ENCODE measurements around the gene IQSEC1. TPM values are rescaled to one million over a fixed set of nuclear protein-coding genes. Genes with fewer than 3 reads are reported as not detected.
A peak's percentile ranks its signal among the peaks of the same experiment; 100 is the strongest.

The IQSEC1 gene
- total RNA-seq, 1 donor from 2014 or later, result 32.6 TPM

- no peak for DNase-seq (ENCODE audit: low read depth in 2 of 2)
These were observed 86.7 kb downstream of the IQSEC1 start for GRCh38 chr3:12986521-12986920.

GRCh38 chr3:12986031-12986430, 87.2 kb downstream of the IQSEC1 start:
- no peak for DNase-seq (ENCODE audit: low read depth in 2 of 2)

- no peak for DNase-seq (ENCODE audit: low read depth in 2 of 2)
These were observed 88.1 kb downstream of the IQSEC1 start for GRCh38 chr3:12985148-12985547.

- DNase-seq (ENCODE audit: low read depth in 2 of 2), result peak; percentile 58 to 76
These were observed 89.0 kb downstream of the IQSEC1 start for GRCh38 chr3:12984023-12984823.

GRCh38 chr3:12983319-12983718, 89.9 kb downstream of the IQSEC1 start:
- no peak for DNase-seq (ENCODE audit: low read depth in 2 of 2)

DNA sequence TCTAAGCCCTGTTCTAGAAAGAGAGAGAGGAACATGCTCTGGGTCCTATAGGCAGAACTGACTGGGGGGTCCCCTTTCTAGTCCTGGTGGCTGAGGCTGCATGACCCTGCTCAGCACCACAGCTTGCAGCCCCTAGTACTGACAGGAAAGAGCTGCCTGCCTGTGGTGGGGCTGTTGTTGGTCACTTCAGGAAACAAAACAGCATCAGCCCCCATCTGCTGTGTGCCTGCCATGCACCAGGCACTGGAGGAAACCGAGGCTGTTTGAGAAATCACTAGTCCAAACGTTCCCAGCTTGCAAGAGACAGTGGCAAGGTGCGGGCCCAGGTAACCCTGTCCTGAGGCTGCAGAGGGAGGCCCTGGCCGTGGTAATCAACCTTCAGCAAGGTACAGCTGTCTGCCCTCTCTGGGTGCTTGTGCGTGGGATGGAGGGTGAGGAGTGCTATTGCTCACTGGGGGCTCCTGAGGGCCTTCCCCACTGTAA, 90.6 kb downstream of the IQSEC1 start:
- DNase-seq (ENCODE audit: low read depth in 2 of 2), result no peak

DNA sequence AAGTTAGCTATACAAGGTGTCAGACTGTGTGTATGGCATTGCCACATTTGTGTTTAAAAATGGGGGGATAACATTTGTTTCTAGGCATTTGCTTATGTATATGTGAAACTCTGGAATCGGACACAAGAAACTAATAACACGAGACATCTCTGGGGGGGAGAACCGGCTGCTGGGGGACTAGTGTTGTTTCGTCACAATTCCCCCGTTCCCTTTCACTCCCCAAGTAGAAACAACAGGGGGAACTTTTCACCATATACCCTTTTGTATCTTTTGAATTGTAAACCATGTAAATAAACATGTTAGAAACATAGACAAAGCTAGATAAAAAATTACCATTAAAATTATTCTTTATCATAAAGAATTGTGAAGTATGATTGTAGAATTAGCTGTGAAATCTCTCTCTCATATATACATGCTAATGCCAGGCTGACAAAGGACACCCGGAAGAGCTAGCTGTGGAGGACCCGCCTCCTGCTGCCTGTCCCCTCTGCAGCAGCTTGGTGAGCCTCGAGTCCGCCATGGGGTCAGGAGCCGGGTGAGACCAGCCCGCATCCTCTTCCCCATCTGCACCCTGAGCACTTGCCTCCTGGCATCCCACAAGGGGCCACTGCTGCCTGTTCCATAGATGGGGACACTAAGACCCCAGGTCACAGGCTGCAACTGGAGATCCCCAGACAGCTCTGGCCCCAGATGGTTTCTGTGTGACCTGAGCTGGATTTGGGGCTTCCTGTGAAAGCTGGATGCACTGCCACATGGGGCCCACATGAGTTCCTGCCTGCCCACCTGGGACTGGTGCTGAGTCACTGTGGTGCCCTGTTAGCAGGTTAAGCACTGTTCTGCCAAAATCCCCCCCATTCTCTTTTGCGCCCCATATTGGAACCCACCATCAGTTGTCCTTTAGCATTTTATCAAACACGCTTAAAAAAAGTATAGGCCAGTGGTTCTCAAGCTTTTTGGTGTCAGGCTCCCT, 91.6 kb downstream of the IQSEC1 start:
- DNase-seq (ENCODE audit: low read depth in 2 of 2), result no peak

DNA sequence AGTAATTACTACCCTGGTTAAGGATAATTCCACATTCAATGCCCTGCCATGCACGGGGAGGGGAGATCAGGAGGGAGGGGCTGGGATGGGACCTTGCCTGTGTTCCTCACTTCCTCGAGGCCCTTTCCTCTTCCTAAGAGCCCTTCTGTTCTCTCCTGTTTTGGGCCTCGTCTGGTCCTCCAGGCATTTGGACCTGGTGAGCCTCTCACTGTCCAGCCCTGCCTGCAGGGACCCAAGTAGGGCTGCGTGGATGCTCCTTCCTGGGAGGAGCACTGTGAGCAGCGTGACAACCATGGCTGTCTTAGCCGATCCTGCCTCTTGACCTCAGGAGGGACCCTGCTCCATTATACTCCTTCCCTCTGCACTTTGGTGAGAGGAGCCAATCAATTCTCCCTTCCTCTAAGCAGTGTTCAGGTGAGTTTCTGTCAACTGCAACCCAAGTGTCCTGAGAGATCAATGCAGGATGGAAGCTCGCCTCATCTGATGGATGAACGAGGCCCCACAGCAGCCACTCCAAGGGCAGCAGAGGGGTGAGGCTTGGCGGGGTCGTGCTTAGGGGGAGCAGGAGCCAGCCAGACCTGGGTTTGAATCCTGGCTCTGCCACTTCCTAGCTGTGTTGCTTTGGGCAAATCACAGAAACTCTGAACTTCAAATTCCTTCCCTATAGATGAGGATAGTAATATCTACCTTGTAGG, 92.5 kb downstream of the IQSEC1 start:
- no peak for DNase-seq (ENCODE audit: low read depth in 2 of 2)

GRCh38 chr3:12979947-12980487, 93.2 kb downstream of the IQSEC1 start:
- no peak for DNase-seq (ENCODE audit: low read depth in 2 of 2)

- DNase-seq (ENCODE audit: low read depth in 2 of 2), result no peak
These were observed 93.9 kb downstream of the IQSEC1 start for GRCh38 chr3:12979151-12979946.

- DNase-seq (ENCODE audit: low read depth in 2 of 2), result no peak
These were observed 94.5 kb downstream of the IQSEC1 start for GRCh38 chr3:12978682-12979081.

- DNase-seq (ENCODE audit: low read depth in 2 of 2), result no peak
These were observed 96.0 kb downstream of the IQSEC1 start for GRCh38 chr3:12977117-12977808.

DNA sequence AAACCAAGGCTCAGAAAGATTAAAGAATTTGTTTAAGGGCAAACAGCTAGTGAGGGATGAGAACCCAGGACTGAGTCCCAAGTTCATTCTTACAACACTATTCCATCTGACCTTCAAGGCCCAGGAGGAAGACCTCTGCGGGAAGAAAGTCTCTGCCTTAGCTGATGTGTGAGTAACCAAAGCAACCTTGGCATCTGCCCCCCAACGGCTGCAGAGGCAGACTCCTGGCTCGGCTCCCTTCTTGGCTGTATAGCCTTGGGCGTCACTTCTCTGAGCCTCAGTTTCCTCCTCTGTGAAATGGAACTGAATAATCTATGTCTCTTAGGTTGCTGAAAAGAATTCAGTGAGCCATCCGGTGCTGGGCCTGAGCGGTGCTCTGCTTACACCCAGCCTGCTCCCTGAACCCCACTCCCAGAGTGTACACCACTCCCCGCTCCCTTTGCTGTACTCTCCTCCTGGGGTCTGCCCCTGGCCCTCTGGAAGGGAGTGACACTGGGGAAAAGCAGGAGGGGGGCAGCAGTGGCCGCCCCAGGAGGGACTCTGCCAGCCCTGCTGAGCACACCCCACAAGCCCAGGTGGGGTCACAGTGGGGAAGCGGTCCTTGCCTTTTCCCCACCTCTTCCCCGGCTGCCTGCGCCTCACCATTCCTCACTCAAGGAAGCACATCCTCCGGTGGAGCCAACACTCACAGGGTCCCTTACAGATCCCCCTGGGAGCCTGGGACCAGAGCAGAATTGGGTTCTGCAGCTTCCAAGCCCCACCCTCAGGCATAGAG, 97.3 kb downstream of the IQSEC1 start:
- DNase-seq (ENCODE audit: low read depth in 2 of 2), result no peak

DNA sequence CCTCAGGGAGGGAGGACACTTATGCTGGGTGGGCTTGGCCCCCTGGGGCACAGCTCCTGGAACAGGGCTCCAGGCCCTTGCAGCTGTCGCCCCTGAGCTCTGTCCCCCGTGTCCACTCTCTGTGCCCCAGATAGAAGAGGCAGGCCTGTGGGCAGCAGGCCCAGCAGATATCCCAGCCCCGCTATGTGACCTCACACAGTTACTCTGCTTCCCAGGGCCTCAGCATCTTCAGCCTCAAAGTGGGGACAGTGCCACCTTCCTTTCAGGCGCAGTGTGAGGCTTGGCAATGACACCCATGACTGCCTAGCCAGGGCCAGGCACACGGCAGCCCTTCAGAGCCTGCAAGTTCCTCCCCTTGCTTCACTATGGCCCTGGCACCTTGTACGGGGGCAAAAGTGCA, 98.4 kb downstream of the IQSEC1 start:
- no peak for DNase-seq (ENCODE audit: low read depth in 2 of 2)

GRCh38 chr3:12974334-12974733, 98.9 kb downstream of the IQSEC1 start:
- no peak for DNase-seq (ENCODE audit: low read depth in 2 of 2)

DNA sequence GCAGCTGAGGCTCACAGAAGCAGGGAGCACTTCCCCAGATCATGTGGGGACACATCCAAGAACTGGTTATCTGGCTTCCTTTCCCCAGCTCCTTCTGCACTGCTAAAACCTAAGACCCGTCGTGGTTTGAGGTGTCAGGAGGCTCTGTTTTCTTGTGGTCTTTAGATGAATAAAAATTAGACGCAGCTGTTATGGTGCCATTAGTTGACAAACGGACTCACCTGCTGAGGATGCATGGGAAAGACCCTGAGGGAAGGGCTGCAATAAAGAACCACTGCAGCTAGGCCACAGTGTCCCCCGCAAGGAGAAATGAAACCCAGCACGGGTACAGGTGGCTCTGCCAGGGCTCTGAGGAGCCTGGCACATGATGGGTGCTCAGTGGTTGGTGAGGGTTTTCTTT, 99.4 kb downstream of the IQSEC1 start:
- no peak for DNase-seq (ENCODE audit: low read depth in 2 of 2)

DNA sequence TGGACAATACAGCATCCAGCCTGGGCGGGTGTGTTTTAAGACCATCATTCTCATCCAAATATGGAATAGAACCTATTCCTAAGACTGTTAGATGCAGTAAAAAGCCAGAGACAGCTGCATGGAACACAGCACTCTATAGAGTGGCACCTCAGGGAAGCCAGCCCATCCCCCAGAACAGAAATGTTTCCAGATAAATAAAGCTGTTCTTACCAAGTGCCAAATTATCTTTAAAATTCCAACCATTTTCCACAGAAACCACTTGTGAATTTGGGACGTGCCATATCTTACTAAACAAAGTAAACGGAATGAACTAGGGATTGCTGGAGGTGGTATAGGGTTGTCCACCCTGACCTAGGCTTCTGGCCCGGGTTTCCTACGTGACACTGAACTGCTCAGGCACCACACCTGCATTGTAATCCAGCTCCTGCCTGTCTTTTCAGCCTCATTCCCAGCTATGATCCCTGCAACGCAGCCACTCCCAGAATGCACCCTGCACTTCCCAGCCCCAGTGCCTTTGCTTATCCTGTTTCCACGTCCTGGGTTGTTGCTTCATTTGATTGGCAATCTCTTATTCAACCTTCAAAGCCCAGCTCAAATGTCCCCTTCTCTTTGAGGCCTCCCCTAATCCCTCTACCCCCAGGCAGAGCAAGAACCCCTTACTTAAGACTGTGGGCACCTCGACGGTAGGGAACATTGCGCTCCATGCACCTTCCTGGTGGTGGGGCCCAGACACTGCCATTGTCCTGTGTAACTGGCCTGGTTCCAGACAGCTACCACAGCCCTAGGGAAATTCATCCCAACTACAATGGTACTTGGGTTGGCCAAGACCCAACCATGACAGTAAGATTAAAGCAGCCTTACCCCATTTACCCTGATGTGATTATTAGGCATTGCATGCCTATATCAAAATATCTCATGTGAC, 100.2 kb downstream of the IQSEC1 start:
- no peak for DNase-seq (ENCODE audit: low read depth in 2 of 2)

GRCh38 chr3:12972043-12972442, 101.2 kb downstream of the IQSEC1 start:
- DNase-seq (ENCODE audit: low read depth in 2 of 2), result no peak

Data from dermis microvascular lymphatic vessel endothelial cell (primary cell).